Loucy (cell line): ENCODE measurements around the gene MEMO1.

Experiments
- CTCF ChIP-seq: fragments of 200-600 bp; sonication (generic); conservative IDR thresholded peaks from 2 replicates; pipeline ENCODE4 v1.5.1; 2014; ENCODE audit warnings: mild to moderate bottlenecking, antibody characterized with exemption, low read length
- EZH2phosphoT487 ChIP-seq: fragments of 200-600 bp; IDR thresholded peaks from 2 replicates; pipeline ENCODE4 v1.6.1; 2018; ENCODE audit warnings: antibody characterized with exemption, mild to moderate bottlenecking, moderate library complexity, borderline replicate concordance

GRCh38 chr2:31828891-31829290 is 181.9 kb downstream of the MEMO1 start:
- no peak for TF ChIP-seq CTCF
- TF ChIP-seq EZH2phosphoT487: no peak
